Right renal cortex interstitium (tissue), 3 donors: ENCODE results near the gene ANKS1B. TPM values are rescaled to one million over a fixed set of nuclear protein-coding genes. Genes with fewer than 3 reads are reported as not detected.
"Not testable (repeated sequence)": the region's sequence is repeated elsewhere in the genome, so short reads cannot be mapped to it uniquely, and the experiment has no call there.

Source experiments
- DNase-seq, 3 donors: peaks; one replicate each; pipeline ENCODE4 v3.0.0-alpha.2; 2013; ENCODE audit warnings: low read depth in 3 of 3, low spot score in 2 of 3
- polyA plus RNA-seq, 3 donors: library from polyadenylated mRNA; unstranded; fragments of 120-200 nt; gene quantifications; one replicate each; pipeline ENCODE4 v1.2.1, GENCODE V29; 2013; ENCODE audit not compliant: insufficient read length in 3 of 3

Gene ANKS1B
- polyA plus RNA-seq, 3 donors: 3.8 to 4.8 (median 4.3) TPM

DNA sequence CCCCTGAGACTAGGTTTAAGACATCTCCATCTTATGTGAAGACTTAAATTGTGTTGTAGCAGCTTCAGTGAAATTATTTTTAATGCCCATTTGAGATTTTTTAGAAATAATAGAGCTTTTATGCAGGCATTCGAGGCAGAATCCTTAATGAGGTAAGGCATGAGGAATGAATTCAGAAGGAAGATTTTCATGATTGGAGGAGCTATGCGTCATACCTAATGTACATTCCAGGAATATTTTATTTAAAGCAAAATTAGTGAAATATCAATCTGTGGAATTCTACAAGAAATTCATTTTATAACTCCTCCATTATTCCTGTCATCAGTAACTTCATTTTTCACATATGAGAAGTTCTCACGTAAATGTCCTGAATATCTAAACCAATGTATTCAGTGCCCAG lies 373.1 kb downstream of the ANKS1B start:
- no peak for DNase-seq

- no peak for DNase-seq
Measured at GRCh38 chr12:99611117-99611516, 373.6 kb downstream of the ANKS1B start.

DNA sequence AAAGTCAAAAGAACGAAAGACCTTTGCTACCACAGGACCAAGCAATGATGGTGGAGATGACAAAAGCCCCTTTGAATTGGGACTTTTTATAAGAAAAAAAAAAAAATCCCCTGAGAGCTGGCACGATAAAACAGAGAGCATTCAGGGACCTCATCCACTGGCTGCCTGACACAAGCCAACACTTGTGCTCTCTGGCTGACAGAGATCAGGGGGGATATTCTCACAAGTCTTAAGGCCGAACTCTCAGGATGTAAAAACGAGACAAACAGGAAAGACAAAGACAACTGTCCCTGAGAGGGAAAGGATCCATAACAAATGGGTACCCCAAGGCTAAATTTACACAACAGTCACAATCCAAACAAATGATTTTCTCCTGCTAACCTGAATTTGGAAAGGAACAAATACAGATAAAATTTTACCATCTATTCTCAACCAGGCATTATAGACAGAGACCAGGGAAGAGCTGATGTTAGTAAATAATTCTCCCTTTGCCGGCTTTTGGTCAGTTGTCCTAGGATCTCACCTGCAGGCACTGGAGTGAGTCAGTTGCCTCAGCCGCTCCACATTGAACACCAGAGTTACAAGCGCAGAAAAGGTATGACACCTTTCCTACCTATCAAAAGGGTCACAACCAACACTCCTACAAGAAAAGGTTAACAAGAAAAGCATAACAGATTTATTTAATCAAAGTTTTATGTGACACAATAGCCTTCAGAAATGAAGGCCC lies 375.1 kb downstream of the ANKS1B start:
- no peak for DNase-seq

DNA sequence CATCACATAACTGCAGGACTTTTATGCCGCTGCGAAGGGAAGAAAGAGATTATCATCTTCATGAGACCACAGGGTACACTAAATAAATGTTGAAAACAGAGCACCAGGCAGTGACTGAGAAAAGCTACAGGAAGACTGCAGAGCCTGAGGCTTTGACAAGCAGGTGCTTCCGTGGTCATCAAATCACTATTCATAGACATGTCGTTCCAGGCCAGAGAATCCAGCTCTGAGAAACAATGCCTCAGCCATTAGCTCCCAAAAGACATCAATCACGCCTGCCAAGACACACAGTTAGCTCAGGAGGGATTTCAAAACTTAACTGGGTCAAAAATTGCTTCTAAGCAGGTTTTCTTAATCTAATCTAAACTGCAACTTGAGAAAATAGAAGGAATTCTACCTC lies 384.3 kb downstream of the ANKS1B start:
- no peak for DNase-seq

DNA sequence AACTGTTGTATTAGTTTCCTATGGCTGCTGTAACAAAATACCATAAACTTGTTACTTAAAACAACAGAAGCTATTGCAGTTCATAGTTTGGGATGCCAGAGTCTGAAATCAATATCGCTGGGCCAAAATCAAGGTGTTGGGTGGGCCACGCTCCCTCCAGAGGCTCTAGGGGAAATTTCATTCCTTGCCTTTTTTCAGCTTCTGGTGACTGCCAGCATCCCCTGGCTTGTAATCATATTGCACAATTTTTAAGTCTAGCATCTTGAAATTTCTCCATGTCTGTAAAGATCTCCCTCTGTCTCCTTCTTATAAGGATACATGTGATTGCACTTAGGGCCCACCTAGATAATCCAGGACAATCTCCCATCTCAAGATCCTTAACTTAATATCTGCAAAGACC lies 386.0 kb downstream of the ANKS1B start:
- DNase-seq: no peak

- no peak for DNase-seq
Measured at GRCh38 chr12:99596762-99597161, 388.0 kb downstream of the ANKS1B start.

- not testable (repeated sequence) for DNase-seq
Measured at GRCh38 chr12:99577125-99577524, 407.6 kb downstream of the ANKS1B start.

- DNase-seq: no peak
Measured at GRCh38 chr12:99573980-99574379, 410.8 kb downstream of the ANKS1B start.

GRCh38 chr12:99567072-99567471 lies 417.7 kb downstream of the ANKS1B start:
- DNase-seq: no peak

DNA sequence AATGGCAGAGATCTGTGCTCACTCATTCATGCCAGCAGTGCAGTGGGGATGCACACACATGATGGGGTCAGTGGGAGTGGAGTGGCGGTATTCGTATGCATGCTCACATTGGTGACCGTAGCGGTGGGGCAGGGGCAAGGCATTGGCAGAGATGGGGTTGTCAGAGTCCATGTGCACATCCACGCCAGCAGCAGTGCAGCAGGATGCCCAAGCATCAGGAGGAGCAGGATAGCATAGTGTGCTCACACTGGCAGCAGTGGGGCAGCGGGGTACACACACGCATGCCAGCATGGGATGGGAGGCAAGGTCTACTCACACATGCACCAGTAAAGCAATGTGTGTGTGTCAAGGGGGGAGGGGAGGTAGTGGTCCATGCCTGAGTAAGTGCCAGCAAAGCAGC lies 426.6 kb downstream of the ANKS1B start:
- no peak for DNase-seq

DNA sequence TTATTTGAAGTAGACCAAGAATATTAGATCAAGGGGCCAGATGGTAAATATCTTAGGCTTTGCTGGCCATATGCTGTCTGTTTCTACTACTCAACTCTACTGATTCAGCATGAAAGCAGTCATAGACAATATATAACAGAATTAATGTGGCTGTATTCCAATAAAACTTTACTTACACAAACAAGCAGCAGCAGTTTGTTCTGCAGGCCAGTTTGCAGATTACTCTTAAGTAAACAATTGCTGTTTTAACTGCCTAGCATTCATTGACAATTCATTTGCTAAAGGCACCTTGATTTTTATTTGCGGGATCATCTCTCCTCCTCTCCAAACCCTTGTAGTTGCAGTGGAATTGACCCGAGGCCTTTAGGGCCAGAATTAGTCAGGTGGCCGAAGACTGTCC lies 431.3 kb downstream of the ANKS1B start:
- DNase-seq: no peak

DNA sequence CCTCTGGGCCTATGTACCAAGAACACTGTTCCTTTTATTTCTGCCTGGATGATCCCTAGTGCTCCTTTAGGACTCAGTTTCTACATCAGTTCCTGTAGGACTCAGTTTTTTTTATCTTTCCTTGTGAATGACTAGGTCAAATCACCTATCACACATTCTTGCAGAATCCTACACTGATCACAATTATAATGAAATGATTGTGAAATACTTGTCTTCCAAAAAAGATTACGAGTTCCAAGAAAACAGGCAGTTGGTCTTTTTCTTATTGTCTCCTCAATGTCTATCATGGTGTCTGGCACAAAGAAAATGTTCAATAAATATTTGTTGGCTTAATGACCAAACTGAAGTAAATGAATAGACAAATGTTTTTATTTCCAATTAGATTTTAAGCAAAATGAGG lies 432.7 kb downstream of the ANKS1B start:
- DNase-seq: no peak

GRCh38 chr12:99549651-99550050 lies 435.1 kb downstream of the ANKS1B start:
- DNase-seq: no peak

DNA sequence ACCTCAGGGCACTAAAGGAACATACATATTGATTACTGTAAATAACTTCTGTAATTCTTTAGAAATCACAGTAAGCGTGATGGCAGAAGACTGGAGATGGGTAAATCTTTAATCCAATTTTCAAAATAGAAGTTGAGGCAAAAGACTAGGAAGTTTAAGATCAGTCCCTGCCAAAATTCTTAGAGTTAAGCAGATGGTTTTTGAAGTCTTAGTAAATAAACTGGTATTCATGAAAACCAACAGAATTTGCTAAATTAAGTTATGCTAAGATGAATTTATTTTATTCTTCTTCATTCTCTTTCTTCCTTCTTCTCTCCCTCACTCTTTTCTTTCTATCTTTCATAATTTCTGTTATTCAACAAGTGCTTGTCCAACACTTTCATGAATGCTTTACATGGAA lies 435.5 kb downstream of the ANKS1B start:
- DNase-seq: no peak

DNA sequence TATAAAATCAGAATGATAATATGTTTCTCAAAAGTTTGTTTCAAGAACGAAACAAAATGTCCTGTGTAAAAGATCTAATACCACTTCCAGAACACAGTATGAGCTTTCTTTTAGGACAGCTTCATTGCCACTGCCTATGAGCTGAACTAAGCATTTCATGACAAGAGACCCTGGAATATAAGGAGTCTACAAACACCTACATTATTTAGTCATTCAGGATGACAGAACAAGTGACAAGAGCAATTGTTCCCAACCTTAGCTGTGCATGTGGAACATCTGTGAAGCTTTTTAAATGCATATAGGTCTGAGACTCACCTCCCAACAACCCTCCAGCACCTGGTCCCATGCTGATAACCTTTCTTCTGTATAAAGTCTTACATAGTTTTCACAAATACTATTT lies 440.3 kb downstream of the ANKS1B start:
- DNase-seq: no peak

GRCh38 chr12:99529966-99530365 lies 454.8 kb downstream of the ANKS1B start:
- DNase-seq: no peak

- no peak for DNase-seq
Measured at GRCh38 chr12:99528478-99528877, 456.3 kb downstream of the ANKS1B start.

GRCh38 chr12:99523853-99524252 lies 460.9 kb downstream of the ANKS1B start:
- no peak for DNase-seq

- no peak for DNase-seq
Measured at GRCh38 chr12:99522456-99522855, 462.3 kb downstream of the ANKS1B start.

DNA sequence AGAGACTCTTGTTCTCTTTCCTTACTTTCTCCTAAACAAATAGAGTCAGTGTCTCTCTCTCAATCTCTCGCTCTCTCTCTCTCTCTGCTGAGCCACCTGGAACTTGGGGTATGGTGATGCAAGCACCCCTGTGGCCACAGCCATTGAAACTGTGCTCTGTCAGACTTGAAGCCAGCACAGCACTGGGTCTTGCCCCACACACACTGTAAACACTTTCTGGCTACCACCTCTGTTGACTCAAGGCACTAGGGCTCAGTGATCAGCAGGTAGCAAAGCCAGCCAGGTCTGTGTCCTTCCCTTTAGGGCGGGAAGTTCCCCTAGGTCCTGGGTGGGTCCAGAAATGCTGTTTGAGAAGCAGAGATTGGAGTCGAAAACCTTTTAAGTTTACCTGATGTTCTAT lies 463.1 kb downstream of the ANKS1B start:
- no peak for DNase-seq

- DNase-seq: no peak
Measured at GRCh38 chr12:99513066-99513465, 471.7 kb downstream of the ANKS1B start.

DNA sequence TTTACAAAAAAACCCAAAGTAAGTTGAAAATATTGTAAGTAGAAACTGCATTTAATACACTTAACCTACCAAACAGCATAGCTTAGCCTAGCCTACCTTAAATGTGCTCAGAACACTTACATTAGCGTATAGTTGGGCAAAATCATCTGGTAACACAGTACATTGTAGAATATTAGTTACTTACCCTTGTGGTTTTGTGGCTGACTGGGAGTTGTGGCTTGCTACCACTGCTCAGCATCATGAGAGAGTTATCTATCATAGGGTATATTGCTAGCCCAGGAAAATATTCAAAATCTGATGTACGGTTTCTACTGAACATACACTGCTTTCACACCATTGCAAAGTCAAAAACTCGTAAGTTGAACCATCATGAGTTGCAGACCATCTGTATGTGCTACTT lies 478.9 kb downstream of the ANKS1B start:
- DNase-seq: no peak

- no peak for DNase-seq
Measured at GRCh38 chr12:99498756-99499155, 486.0 kb downstream of the ANKS1B start.
